Measurements from ENCODE around the gene MAST3.
"Not testable (repeated sequence)": the region's sequence is repeated elsewhere in the genome, so short reads cannot be mapped to it uniquely, and the experiment has no call there.

Gene MAST3

GRCh38 chr19:18137657-18138339 is 40.2 kb downstream of the MAST3 start:
- no peak for DNase-seq

DNA sequence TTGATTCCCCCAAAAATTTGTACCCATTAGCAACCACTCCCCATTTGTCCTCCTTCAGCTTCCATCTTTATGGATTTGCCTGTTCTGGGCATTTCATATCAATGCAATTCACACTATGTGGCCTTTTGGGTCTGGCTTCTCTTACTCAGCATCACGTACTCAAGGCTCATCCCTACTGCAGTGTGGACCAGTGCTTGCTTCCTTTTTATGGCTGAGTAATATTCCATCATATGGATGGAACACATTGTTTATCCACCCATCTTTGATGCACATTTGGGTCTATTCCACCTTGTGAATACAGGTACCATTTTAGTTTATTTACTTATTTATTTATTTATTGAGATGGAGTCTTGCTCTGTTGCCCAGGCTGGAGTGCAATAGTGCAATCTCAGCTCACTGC is 42.9 kb downstream of the MAST3 start:
- DNase-seq = no peak

DNA sequence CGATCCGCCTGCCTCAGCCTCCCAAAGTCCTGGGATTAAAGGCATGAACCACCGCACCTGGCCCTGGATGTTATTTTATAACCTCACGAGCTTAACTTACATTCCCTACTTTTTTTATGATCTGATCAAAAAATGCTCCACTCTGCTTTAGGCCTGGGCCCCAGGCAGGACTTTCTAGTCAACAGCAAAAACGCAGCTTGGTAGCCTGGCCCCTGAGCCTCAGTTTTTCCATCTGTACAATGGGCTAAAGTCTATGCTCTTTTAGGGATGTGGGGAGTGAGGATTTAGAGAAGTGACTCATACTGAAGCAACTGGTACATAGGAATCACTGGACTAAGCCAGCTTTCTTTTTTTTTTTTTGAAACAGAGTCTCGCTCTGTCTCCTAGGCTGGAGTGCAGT is 43.5 kb downstream of the MAST3 start:
- DNase-seq = no peak

- no peak for DNase-seq
These were observed 46.3 kb downstream of the MAST3 start for GRCh38 chr19:18143902-18144301.

GRCh38 chr19:18144361-18144760 is 46.8 kb downstream of the MAST3 start:
- DNase-seq = no peak

GRCh38 chr19:18144906-18145305 is 47.3 kb downstream of the MAST3 start:
- no peak for DNase-seq

GRCh38 chr19:18145391-18145999 is 47.9 kb downstream of the MAST3 start:
- DNase-seq = no peak

DNA sequence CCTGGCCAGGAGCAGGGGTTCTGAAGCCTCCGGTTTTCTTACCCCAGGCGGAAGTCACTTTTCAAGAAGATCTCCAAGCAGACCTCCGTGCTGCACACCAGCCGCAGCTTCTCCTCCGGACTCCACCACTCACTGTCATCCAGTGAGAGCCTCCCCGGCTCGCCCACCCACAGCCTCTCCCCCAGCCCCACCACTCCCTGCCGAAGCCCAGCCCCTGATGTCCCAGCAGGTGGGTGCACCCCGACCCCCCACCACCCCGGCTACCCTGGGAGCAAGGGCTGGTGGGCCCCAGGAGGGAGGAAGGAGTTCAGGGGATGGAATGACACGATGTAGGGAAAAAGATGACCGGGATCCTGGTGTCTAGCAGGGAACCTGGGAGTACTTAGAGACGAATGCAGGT is 49.8 kb downstream of the MAST3 start:
- DNase-seq = no peak

GRCh38 chr19:18149596-18149975 is 52.0 kb downstream of the MAST3 start:
- no peak for DNase-seq

GRCh38 chr19:18150776-18151624 is 53.4 kb downstream of the MAST3 start:
- no peak for DNase-seq

- DNase-seq = no peak
These were observed 54.9 kb downstream of the MAST3 start for GRCh38 chr19:18152442-18152816.

- peak; percentile 98 for DNase-seq
These were observed 55.4 kb downstream of the MAST3 start, which contains the start of gene PIK3R2 for GRCh38 chr19:18152817-18153555. Gene PIK3R2, plus strand, starts transcription at chr19:18153163. Its CDS starts 2,717 bp downstream, at chr19:18155880.

DNA sequence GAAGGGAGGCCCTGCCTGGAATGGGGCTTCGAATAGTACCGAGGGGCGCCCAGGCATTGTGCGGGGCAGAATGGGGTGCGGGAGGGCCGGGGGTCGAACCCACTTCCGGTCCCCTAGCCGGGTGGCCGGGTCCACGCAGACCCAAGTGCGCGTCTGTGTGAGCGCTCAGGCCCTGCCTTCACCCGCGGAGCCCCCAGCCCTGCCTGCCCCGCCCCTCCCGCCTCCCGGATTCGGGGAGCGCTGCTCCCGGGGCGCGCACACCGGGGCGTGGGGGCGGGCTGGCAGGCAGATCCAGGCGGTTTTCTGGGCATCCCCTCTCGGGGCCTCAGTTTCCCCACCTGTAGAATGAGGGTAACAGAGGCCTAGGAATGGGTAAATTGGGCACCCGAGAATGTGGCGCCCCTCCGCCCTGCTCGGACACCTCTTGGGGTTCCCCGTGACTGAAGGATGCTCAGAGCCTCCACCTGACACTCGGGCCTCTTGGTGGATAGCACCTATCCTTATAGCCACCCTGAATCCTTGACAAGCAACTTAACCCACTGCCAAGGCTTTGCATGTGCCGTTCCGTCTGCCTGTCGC is 56.1 kb downstream of the MAST3 start:
- DNase-seq = peak; percentile 23

DNA sequence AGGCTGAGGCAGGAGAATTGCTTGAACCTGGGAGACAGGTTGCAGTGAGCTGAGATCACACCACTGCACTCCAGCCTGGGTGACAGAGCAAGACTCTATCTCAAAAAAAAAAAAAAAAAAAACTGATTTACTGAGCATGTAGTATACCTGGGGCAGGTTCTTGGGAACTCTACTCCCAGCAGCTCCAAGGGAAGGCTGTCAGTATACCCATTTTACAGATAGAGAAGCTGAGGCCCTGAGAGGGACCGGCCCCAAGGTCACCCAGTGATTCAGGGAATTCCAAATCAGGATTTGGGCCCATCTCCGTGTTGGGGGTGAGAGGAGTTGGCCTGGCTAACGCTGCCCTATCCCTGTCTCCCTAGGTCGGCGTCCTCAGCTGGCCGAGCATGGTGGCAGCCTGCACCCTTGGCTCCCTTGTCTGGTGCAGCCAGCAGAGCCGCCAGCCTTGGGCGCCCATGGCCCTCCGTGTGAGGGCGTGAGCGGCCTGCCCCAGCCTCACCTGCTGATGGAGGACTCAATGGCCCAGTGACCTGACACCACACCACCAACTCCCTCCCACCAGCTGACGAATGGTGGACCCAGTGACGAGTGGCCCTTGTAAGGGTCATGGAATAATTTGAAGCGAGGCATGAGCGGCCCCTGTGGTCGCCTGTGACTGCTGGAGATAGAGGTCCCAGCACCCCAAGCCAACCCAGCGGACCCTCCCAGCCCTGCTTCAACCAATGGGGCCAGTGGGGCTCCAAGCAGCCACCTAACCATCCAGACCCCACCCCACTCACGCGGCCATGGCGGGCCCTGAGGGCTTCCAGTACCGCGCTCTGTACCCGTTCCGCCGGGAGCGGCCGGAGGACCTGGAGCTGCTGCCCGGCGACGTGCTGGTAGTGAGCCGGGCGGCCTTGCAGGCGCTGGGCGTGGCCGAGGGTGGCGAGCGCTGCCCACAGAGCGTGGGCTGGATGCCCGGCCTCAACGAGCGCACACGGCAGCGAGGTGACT is 57.8 kb downstream of the MAST3 start:
- no peak for DNase-seq

GRCh38 chr19:18156268-18156667 is 58.7 kb downstream of the MAST3 start:
- no peak for DNase-seq

DNA sequence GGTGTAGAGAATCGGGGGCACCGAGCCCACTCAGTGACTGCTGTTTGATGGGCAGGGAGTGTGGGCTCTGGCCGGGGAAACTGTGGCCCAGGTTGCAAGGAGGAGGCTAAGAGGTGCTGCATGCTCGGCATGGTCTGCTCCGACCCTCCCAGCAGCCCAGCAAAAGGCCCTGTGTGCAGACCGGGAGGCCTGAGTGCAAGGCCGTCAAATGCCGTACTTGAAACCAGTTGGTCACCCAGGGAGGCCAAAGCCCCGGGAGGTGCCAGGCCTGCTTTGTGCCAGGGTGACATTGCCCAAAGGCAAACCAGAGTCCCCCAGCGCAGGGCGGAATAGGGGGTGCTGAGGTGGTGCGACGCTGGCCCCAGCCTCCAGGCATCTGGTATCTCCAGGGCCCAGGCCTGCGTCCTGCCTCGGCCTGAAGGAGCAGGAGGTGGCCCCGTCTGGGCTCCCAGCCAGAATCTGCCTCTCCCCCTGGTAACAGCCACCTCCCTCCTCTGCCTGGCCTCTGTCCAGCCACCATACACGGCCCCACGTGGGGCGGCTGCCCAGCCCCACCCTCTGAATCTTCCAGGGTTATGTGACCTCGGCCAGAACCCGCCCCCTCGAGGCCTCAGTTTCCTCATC is 59.4 kb downstream of the MAST3 start:
- peak; percentile 68 for DNase-seq

GRCh38 chr19:18157465-18158063 is 60.0 kb downstream of the MAST3 start:
- no peak for DNase-seq

- DNase-seq = no peak
These were observed 60.9 kb downstream of the MAST3 start for GRCh38 chr19:18158467-18158866.

DNA sequence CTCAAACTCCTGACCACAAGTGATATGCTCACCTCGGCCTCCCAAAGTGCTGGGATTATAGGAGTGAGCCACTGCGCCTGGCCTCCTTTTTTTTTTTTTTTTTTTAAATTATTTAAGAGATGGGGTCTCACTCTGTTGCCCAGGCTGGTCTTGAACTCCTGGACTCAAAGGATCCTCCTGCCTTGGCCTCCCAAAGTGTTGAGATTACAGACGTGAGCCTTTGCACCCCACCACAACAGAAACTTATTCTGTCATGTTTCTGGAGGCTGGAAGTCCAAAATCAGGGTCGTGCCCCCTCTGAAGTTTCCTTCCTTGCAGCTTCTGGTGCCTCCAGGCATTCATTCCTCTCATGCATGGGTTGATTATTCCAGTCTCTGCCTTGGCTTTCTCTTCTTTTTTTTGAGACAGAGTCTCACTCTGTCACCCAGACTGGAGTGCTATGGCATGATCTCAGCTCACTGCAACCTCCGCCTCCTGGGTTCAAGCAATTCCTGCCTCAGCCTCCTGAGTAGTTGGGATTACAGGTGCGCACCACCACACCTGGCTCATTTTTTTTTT is 61.6 kb downstream of the MAST3 start:
- not testable (repeated sequence) for DNase-seq

DNA sequence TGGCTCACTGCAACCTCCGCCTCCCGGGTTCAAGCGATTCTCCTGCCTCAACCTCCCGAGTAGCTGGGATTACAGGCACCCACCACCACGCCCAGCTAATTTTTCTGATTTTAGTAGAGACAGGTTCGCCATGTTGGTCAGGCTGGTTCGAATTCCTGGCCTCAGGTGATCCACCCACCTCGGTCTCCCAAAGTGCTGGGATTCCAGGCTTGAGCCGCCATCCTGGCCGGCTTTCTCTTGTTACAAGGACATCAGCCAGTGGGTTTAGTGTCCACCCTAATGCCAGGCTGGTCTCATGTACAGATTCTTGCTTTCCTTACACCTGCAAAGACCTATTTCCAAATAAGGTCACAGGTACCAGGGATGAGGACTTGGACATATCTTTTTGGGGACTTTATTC is 62.2 kb downstream of the MAST3 start:
- no peak for DNase-seq
